ENCODE data around the gene SEC14L5.

GRCh38 chr16:4918781-4919251 lies 39.3 kb upstream of the SEC14L5 start:
- TF ChIP-seq, protein P1, sequence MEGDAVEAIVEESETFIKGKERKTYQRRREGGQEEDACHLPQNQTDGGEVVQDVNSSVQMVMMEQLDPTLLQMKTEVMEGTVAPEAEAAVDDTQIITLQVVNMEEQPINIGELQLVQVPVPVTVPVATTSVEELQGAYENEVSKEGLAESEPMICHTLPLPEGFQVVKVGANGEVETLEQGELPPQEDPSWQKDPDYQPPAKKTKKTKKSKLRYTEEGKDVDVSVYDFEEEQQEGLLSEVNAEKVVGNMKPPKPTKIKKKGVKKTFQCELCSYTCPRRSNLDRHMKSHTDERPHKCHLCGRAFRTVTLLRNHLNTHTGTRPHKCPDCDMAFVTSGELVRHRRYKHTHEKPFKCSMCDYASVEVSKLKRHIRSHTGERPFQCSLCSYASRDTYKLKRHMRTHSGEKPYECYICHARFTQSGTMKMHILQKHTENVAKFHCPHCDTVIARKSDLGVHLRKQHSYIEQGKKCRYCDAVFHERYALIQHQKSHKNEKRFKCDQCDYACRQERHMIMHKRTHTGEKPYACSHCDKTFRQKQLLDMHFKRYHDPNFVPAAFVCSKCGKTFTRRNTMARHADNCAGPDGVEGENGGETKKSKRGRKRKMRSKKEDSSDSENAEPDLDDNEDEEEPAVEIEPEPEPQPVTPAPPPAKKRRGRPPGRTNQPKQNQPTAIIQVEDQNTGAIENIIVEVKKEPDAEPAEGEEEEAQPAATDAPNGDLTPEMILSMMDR (conservative IDR thresholded peaks at IDR 0.05): no peak
- TF ChIP-seq ZFX (IDR thresholded peaks at IDR 0.05): no peak
